Umbilical cord (tissue), 2 donors: Measurements from ENCODE around the gene PNMT. TPM values are rescaled to one million over a fixed set of nuclear protein-coding genes. Genes with fewer than 3 reads are reported as not detected.

Experiments
- DNase-seq: peaks from one replicate; pipeline ENCODE4 v3.0.0-alpha.2; 2015; ENCODE audit warnings: low spot score
- total RNA-seq: library from RNA; depleted of rRNA; stranded (reverse); fragments of >200 nt; gene quantifications from one replicate; pipeline ENCODE4 v1.2.3, GENCODE V29; 2014; ENCODE audit warnings: low replicate concordance; ENCODE audit not compliant: insufficient read depth

The PNMT gene
- total RNA-seq, result not detected

GRCh38 chr17:39667945-39668924 is at the start of gene PNMT:
Gene PNMT, plus strand, starts transcription at chr17:39668453. Its CDS starts 23 bp downstream, at chr17:39668476.
- peak; percentile 47 for DNase-seq

DNA sequence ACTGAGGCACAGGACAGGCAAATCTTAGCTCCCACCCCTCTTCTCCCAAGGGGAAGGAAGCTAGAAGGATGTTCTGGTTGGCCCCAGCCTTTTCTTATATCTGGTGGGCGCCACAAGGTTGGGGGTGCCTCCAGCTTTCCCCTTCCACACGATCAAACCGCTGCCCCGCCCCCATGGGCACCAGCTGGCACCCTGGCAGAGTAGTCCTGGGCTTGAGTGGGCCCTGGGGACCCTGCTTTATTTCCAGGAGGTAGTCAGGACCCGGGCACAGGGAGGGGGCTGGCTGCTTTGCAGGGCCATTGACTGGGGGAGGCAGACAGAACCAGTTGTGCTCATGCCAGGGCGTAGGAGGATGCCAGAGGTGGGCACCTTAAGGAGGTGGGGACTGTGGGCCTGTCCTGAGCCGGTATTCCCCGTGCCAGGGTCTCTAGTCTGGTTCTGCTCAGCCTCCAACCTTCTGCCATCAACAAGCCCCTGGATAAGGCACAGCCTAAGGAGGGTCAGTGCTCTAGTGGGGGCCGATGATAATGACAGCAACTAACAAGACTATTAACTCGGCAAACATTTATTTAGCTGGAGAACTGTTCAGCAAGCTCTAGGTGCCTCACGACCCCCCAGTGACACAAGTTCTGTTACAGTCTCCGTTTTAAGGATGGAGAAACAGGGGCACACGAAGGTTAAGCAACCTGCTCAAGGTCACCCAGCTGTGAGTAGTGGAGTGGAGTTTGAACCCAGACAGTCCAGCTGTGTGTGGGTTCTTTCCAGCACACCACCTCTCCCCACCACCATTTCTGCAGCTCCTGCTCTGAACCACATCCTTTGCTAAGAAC is 49.1 kb upstream of the PNMT start:
- no peak for DNase-seq

DNA sequence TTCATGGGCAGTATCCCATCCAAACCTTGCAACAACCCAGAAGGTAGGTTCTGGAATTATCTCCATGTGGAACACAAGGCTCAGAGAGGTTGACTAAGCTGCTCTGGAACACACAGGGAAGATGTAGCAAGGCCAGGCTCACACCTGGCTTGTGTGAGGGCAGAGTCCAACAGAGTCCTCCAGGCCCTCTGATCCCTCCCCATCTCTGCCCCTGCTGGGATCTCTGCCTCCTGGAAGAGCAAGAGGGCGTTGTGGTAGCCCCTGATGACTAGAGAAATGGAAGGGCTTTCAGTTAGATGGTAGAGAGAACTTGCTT is 48.5 kb upstream of the PNMT start:
- no peak for DNase-seq

DNA sequence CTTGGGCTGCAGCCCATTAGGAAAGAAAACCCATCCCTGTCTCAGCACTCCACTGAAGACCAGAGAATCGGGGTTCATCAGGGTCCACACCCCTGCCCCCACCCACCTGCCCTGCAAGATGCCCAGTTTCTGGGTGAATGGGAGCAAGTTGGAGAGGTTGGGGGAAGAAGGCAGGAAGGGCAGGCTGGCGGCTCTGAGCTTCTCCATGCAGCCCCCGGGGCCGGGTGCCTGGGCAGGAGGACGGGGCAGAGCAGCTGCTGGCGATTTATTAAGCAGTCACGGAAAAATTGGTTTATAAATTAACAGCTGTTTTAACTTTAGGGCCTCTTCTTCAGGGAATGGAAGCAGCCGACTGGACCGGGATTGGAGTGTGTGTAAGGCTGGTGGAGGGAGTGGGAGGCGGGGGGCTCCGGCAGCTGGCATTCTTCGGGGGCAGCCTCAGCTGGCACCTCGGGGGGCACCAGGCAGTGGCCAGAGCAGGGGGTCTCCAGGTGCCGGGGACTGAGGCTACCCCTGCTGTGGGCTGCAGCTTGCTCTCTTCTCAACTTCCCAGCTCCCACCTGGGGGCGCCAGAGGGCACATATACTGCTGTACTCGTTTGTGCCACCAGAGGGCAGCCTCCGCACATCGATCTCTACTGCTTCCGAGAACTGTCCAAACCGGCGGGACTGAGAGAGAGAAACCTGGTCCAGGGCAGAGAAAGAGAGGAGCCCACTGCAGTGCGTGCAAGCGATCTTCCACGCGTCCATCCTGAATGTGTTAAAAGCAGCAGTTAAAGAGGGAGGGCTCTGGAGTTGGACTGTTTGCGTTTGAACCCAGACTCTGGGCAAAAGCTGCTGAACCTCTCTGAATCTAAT is 46.5 kb upstream of the PNMT start:
- peak; percentile 86 for DNase-seq

DNA sequence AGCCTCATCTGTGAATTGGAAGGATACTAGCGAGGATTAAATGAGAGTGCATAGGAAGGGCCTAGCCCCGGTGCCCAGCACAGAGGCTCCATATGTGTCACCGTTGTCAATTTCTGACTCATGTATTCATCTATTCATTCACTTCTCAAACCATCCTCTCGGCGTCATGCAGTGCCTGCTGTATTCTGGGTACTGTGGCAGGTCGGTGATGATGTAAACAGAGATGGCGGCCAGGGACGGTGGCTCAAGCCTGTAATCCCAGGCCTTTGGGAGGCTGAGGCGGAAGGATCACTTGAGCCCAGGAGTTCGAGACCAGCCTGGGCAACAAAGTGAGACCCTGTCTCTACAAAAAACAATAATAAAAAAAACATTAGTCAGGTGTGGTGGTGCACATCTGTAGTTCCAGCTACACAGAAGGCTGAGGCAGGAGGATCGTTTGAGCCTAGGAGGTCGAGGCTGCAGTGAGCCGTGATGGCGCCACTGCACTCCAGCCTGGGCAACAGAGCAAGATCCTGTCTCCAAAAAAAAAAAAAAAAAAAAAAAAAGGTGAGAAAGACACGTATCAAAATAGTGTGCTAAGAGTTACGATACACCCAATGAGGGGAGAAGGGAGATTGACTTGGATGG is 45.8 kb upstream of the PNMT start:
- DNase-seq, result no peak

GRCh38 chr17:39623356-39623950 is 44.8 kb upstream of the PNMT start:
- peak; percentile 76 for DNase-seq

DNA sequence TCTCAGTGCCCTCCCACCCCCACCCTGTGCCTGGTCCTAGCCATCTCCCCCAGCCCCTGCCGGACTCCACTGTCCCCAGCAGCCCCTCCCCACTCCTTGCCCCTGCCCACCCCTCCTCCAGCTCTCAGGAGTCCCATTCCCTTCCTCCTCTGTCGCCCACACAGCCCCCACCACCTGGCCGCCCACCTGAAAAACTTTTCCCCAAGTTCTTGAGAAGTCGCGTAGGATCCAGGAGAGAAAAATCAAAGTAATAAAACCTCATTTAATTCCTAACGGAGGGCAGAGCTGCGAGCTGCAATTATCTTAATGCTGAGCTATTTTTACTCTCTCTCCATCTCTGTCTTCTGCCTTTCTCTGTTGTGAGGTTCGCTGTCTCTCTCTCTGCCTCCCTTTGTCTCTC is 43.9 kb upstream of the PNMT start:
- DNase-seq, result no peak

- DNase-seq, result no peak
Measured at GRCh38 chr17:39625198-39625785, 43.0 kb upstream of the PNMT start.

GRCh38 chr17:39626171-39627046 is 41.8 kb upstream of the PNMT start, which contains the start of gene PPP1R1B:
Gene PPP1R1B, plus strand, starts transcription at chr17:39626952. Its CDS starts 441 bp downstream, at chr17:39627393.
- DNase-seq, result no peak

- DNase-seq, result no peak
Measured at GRCh38 chr17:39627047-39627711, 41.1 kb upstream of the PNMT start.

DNA sequence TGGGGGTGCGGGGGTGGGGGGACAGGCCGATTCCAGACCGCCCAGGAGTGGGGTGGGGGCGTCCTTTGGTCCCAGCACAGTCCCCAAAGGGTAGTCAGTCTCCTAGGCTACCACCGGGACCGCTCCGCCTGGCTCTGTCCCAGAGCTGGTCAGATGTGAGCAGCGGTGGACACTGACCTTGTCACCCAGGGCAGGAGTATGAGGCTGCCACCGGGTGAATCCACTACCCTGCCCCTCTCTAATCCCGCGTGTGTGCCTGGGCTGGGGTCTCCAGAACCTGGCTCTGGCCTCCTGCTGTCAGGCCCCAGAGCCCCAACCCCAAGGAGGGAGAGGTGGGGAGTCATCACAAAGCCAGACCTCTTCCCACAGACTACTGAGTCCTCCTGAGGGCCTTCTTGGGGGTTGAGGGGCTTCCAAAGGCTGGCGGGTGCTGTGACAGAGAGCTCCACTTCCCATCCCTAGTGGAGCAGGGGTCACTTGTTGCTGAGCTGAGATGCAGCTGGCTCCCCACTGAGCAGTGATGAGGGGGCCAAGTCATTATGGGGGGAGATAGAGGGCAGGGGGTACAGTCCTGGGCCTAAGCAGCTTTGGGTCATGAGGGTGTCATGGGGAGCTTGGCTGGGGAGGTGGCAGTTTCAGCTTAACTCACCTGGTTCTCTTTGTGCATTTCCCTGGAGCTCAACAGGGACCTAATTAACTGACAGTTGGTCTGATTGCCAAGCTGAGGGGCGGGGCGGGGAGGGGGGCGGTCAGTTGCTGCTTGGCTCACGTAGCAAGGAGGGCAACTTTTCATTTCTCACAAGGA is 40.3 kb upstream of the PNMT start:
- DNase-seq, result no peak

DNA sequence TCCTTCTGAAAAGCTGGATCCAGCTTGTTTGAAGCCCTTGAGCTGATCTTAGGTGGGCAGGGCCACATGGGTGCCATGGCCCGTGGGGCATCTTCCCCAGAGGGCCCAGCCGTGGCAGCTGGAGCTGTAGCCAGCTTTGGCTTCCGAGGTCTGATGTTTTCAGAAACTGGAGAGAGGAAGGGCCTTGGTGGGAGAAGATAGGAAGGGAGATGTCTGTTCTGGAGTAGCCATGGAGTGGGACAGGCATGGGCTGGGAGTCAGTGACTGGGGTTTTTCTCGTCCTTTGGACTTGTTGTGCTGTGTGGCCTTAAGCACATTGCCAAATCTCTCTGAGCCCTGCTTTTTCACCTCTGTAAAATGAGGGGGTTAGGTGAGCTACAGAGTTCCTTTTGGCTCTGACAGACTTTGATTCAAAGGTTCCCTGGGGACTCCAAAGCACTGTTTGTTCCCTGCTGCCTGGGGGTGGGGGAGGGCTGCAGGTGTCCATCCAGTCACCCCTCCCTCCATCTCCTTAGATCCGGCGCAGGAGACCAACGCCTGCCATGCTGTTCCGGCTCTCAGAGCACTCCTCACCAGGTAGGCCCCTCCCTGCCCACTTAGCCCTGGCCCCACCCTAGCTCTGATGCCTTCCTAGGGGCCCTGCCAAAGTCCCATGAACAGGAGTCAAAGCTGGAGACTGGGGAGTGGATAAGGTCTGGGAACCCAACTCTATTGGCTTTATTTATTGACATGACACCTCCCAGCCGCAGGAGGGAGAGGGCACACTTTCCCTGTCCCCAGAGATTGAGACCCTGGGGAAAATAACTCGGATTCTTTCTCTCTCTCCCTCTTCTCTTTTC is 39.4 kb upstream of the PNMT start:
- DNase-seq, result no peak

GRCh38 chr17:39629494-39629880 is 38.8 kb upstream of the PNMT start:
- no peak for DNase-seq

- DNase-seq, result no peak
Measured at GRCh38 chr17:39629898-39630297, 38.4 kb upstream of the PNMT start.

DNA sequence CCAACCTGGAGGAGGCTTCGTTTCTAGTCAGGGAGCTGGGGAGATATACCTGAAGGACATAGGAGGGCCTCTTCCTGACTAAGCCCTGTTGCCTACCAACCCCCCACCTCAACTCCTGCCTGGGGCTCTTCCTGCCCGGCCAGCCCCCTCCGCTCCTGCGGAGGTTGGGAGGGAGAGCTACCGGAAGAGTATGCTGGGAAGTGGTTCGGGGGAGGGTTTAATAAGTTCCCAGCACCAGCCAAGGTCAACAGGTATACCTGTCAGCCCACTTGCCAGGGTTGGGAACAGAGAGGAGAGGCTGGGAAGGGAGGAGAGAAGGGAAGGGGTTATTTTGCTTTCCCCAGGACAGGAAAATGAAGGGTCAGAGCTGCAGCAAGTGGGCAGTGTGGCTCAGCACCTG is 36.9 kb upstream of the PNMT start:
- DNase-seq, result no peak

DNA sequence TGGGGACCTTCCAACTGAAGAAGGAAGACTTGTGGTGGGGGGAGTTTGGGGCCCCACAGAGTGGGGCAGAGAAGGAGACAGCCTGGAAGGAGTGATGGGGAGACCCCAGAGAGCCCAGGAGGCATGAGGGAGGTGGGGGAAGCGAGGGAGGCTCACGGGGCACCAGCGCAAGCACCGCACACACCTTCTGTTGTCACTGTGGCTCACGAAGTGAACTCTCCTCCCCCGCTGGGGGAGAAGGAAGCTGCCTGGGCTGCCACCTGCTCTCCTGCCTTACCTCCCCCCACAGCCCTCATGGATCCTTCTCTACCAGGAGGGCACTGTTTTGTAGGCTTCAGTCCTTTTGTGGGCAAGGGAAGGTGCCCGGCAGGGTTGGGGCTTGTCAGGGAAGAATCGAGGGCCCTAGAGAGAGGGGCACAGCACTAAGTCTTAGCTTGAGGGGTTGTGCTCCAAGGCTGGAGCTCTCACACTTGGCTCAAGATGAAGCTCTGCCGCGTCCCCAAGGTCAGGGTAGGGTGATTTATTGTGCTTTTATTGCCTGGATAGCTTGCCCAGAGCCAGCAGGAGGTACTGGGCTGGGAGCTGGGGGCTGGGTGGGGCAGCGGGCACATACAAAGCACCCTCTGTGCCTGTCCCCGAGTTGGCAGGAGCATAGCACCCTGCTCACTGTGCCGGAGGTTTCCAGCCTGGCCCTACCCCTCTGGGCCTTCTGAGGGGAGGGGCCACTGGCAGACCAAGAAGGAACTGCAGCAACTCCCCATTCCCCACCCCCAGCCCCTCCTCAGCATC is 35.9 kb upstream of the PNMT start:
- DNase-seq, result no peak
